Gastrocnemius medialis (tissue), 4 donors: ENCODE measurements around the gene S100A10. TPM values are rescaled to one million over a fixed set of nuclear protein-coding genes. Genes with fewer than 3 reads are reported as not detected.

Experiments
- ATAC-seq, 2 donors: fragments of 150-250 bp; one replicate each; pipeline ENCODE4 v1.9.1; 2016
- DNase-seq, 2 donors: peaks; one replicate each; pipeline ENCODE4 v3.0.0-alpha.2; 2019
- H3K27ac ChIP-seq, 4 donors: fragments of 200-600 bp; sonication (generic); 1 replicate in 1 of 4; 2 replicates in 3 of 4; pipeline ENCODE4 v1.5.1; 2016 to 2018; ENCODE audit warnings: mild to moderate bottlenecking in 2 of 4, moderate library complexity in 1 of 4
- H3K27me3 ChIP-seq, 3 donors: fragments of 200-600 bp; sonication (generic) in 2 of 3; 1 replicate in 1 of 3; 2 replicates in 2 of 3; pipeline versions ENCODE4 v1.5.1 to v1.6.0; 2016 to 2019; ENCODE audit warnings: mild to moderate bottlenecking in 1 of 3, moderate library complexity in 1 of 3
- H3K36me3 ChIP-seq, 2 donors: fragments of 200-600 bp; sonication (generic) in 1 of 2; one replicate each; pipeline ENCODE4 v1.5.1; 2017 to 2018
- H3K4me1 ChIP-seq, 2 donors: fragments of 200-600 bp; sonication (generic) in 1 of 2; one replicate each; pipeline ENCODE4 v1.5.1; 2016 to 2017; ENCODE audit warnings: mild to moderate bottlenecking in 2 of 2
- H3K4me3 ChIP-seq, 4 donors: fragments of 200-600 bp; sonication (generic) in 3 of 4; 1 replicate in 1 of 4; 2 replicates in 3 of 4; pipeline ENCODE4 v1.5.1; 2016 to 2019; ENCODE audit warnings: mild to moderate bottlenecking in 2 of 4
- H3K9me3 ChIP-seq, 3 donors: fragments of 200-600 bp; sonication (generic) in 2 of 3; 1 replicate in 1 of 3; 2 replicates in 2 of 3; pipeline ENCODE4 v1.5.1; 2016 to 2019
- POLR2A ChIP-seq, 2 donors: fragments of 450-650 bp; IDR thresholded peaks; one replicate each; pipeline ENCODE4 v1.6.1; 2017; ENCODE audit warnings: antibody characterized with exemption in 2 of 2, mild to moderate bottlenecking in 2 of 2, moderate library complexity in 2 of 2
- in situ Hi-C, 4 donors: fragments of 200-750 bp; cut with MboI; loops; one replicate each; pipeline versions ENCODE4 v1.15.0 to v1.8.0; 2017; ENCODE audit warnings: low sequenced_read_pairs in 4 of 4
- intact Hi-C: fragments of 100-400 bp; cut with DNase I; formaldehyde crosslinking; loops from one replicate; pipeline ENCODE4 v1.15.1; 2023; ENCODE audit warnings: low total_unique reads
- total RNA-seq, 4 donors: library from RNA; depleted of rRNA; stranded (reverse); fragments of >200 nt; gene quantifications; one replicate each; pipeline versions ENCODE4 v1.1.0 to v1.2.3, GENCODE V29; 2016
- TF ChIP-seq, protein P1 (sequence below), 5 experiments: fragments of 450-650 bp in 3 of 5; fragments of 200-600 bp in 2 of 5; sonication (generic) in 2 of 5; IDR thresholded peaks in 4 of 5; conservative IDR thresholded peaks in 1 of 5; 1 replicate in 4 of 5; 2 replicates in 1 of 5; pipeline ENCODE4 v1.5.1; 2016 to 2019; ENCODE audit warnings: antibody characterized with exemption in 5 of 5, mild to moderate bottlenecking in 3 of 5, moderate library complexity in 3 of 5

S100A10 gene
- total RNA-seq, 4 donors from 2014 or later = 6.4 to 60.3 (median 28.0) TPM

DNA sequence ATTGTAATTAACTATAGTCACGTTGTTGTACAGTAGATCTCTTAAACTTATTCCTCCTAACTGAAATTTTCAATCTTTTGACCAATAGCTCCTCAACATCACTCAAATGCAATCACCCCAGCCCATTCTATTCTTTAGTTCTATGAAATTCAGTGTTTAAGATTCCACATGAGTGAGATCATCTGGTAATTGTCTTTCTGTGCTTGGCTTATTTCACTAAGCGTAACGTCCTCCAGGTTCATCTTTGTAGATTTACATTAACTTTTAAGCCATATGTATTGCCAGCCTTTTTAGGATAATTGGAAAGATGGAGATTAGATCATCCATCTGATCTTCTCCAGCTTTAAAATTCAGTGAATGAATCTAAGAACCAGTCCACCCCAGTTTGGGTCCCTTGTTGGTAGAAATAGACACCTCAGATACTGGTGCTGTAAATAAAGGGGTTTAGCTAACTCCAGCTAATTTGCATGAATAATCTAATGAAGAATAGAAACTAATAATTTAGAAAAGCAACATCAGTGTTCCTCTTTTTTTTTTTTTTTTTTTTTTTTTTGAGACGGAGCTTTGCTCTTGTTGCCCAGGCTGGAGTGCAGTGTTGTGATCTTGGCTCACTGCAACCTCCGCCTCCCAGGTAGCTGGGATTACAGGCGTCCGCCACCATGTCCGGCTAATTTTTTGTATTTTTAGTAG is 7.0 kb downstream of the S100A10 start:
- H3K4me1 ChIP-seq = peaks cover 22 to 38% of the 10 kb centered on the region in 2 donors
- intact Hi-C loops (no loop called here), in situ Hi-C loops (no loop called here)
- no peak overlapping the region for H3K4me3 ChIP-seq
- no peak for ATAC-seq
- H3K9me3 ChIP-seq = no peaks in the 10 kb centered on the region
- peaks cover 0 to 9% (median 3%) of the 10 kb centered on the region in 3 donors for H3K27me3 ChIP-seq
- no peak overlapping the region for H3K27ac ChIP-seq
- no peak for DNase-seq
- H3K36me3 ChIP-seq = peaks cover 0 to 39% of the 10 kb centered on the region in 2 donors
- no peak for TF ChIP-seq POLR2A (IDR thresholded peaks at IDR 0.05)
- TF ChIP-seq, protein P1, sequence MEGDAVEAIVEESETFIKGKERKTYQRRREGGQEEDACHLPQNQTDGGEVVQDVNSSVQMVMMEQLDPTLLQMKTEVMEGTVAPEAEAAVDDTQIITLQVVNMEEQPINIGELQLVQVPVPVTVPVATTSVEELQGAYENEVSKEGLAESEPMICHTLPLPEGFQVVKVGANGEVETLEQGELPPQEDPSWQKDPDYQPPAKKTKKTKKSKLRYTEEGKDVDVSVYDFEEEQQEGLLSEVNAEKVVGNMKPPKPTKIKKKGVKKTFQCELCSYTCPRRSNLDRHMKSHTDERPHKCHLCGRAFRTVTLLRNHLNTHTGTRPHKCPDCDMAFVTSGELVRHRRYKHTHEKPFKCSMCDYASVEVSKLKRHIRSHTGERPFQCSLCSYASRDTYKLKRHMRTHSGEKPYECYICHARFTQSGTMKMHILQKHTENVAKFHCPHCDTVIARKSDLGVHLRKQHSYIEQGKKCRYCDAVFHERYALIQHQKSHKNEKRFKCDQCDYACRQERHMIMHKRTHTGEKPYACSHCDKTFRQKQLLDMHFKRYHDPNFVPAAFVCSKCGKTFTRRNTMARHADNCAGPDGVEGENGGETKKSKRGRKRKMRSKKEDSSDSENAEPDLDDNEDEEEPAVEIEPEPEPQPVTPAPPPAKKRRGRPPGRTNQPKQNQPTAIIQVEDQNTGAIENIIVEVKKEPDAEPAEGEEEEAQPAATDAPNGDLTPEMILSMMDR (IDR thresholded peaks at IDR 0.05 in 4 of 5, conservative IDR thresholded peaks at IDR 0.05 in 1 of 5) = no peak

DNA sequence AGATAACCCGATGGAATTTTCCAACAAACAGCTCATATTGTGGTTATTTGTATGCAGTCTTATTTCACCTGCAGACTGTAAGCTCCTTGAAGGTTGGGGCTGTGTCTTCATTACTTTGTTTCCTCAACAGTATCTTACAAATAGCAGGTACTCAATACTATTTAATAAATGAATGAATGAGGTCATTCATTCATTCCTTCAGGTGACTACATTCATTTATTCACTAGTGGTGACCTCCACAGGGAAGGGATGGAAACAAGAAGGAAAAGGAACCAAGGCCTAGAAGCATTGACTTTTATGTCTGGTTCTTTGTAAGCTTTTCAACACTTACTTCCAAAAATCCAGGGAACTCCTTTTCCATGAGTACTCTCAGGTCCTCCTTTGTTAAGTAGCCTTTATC is 7.9 kb downstream of the S100A10 start:
- in situ Hi-C loops = no loop called here
- Histone ChIP-seq H3K27me3 (peaks cover 0 to 3% (median 2%) of the 10 kb centered on the region in 3 donors), H3K27ac (no peak overlapping the region), H3K36me3 (peaks cover 0 to 39% of the 10 kb centered on the region in 2 donors), H3K4me1 (peaks cover 20 to 34% of the 10 kb centered on the region in 2 donors), H3K4me3 (no peak overlapping the region), H3K9me3 (no peaks in the 10 kb centered on the region)
- intact Hi-C loops = no loop called here
- no peak for DNase-seq
- TF ChIP-seq, protein P1 (IDR thresholded peaks at IDR 0.05 in 4 of 5, conservative IDR thresholded peaks at IDR 0.05 in 1 of 5) = no peak
- no peak for TF ChIP-seq POLR2A (IDR thresholded peaks at IDR 0.05)
- ATAC-seq = no peak

DNA sequence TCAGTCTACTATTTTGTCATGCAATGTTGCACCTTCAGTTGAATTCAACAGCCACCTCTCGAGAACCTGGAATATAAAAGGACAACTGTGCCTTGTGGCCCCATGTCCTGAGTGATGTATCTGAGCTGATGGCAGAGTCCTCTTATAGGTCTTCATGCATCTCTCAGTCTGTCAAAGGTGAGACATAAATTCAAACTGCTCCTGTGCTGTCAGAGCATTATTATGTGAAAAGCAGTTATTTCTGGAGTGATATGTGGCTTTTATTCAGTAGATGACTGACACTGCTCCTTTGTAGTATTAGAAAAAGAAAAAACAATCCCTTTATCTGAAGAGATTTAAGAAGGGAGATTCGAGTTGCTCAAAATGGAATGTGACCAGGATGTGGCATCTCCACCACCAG is 8.4 kb downstream of the S100A10 start:
- Histone ChIP-seq H3K36me3 (peaks cover 0 to 39% of the 10 kb centered on the region in 2 donors), H3K27me3 (peaks cover 0 to 3% (median 0%) of the 10 kb centered on the region in 3 donors), H3K4me1 (peaks cover 16 to 29% of the 10 kb centered on the region in 2 donors), H3K4me3 (no peak overlapping the region), H3K9me3 (no peaks in the 10 kb centered on the region), H3K27ac (no peak overlapping the region)
- in situ Hi-C loops (no loop called here), intact Hi-C loops (no loop called here)
- TF ChIP-seq POLR2A (IDR thresholded peaks at IDR 0.05) = no peak
- TF ChIP-seq, protein P1 (IDR thresholded peaks at IDR 0.05 in 4 of 5, conservative IDR thresholded peaks at IDR 0.05 in 1 of 5) = no peak
- ATAC-seq (no peak), DNase-seq (no peak)

DNA sequence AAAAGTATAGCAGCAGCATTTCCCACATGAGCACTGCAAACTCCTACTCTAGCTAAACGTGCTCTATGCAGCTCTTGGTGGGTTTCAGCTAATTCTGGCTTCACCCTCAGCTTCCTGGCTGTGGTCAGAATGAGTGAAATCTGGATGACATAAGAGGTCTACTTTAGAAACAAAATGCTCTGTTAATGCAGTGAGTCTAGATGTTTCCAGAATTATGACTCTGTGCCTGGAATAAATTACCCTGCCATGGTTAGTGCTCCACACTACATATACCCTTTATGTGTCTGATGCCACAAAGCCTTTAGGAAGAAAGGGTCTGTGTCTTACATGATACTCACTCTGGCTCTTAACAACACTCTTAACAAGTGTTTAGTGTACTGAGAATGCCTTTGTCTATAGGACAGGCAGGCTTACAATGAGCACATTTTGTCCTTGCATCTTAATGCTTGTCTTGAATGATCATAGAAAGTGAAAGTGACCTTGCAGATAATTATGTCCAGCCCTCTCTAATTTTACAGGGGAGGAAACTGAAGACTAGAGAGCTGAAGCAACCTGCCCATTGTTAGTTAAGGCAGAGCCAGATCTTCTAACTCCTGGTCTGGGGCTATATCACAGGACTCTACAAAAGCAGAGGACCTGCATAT is 9.2 kb downstream of the S100A10 start:
- Histone ChIP-seq H3K27ac (no peak overlapping the region), H3K4me1 (peaks cover 12 to 24% of the 10 kb centered on the region in 2 donors), H3K9me3 (no peaks in the 10 kb centered on the region), H3K36me3 (peaks cover 0 to 39% of the 10 kb centered on the region in 2 donors), H3K4me3 (no peak overlapping the region), H3K27me3 (no peaks in the 10 kb centered on the region)
- in situ Hi-C loops (no loop called here), intact Hi-C loops (no loop called here)
- no peak for ATAC-seq
- TF ChIP-seq, protein P1 (IDR thresholded peaks at IDR 0.05 in 4 of 5, conservative IDR thresholded peaks at IDR 0.05 in 1 of 5) = no peak
- TF ChIP-seq POLR2A (IDR thresholded peaks at IDR 0.05) = no peak
- DNase-seq = no peak
